Endothelial cell of umbilical vein (primary cell): ENCODE measurements around the gene CHSY1.

ENCODE experiments used
- CTCF ChIP-seq, 2 donors: IDR thresholded peaks; 1 replicate in 1 of 2; 2 replicates in 1 of 2; pipeline ENCODE4 v1.5.1; 2011; ENCODE audit warnings: low read length in 2 of 2, mild to moderate bottlenecking in 2 of 2, moderate library complexity in 2 of 2, control low read depth in 1 of 2, inconsistent platforms in 1 of 2, low read depth in 1 of 2; ENCODE audit not compliant: insufficient read depth in 1 of 2; ENCODE audit errors: extremely low read depth in 1 of 2
- EZH2 ChIP-seq: IDR thresholded peaks from 2 replicates; pipeline ENCODE4 v1.6.1; 2012; ENCODE audit warnings: borderline replicate concordance, low read depth, mild to moderate bottlenecking, moderate library complexity, low read length, inconsistent platforms; ENCODE audit not compliant: severe bottlenecking
- JUN ChIP-seq: IDR thresholded peaks from 2 replicates; pipeline ENCODE4 v1.6.1; 2011; ENCODE audit warnings: borderline replicate concordance, low read depth; ENCODE audit not compliant: insufficient read length, insufficient read depth
- MYC ChIP-seq: IDR thresholded peaks from one replicate; pipeline ENCODE4 v1.6.1; 2011; ENCODE audit warnings: mild to moderate bottlenecking, low read depth, low read length
- POLR2A ChIP-seq: IDR thresholded peaks from 2 replicates; pipeline ENCODE4 v1.6.1; 2012; ENCODE audit warnings: low read depth, mild to moderate bottlenecking, control low read depth, low read length
- POLR2AphosphoS5 ChIP-seq: IDR thresholded peaks from 2 replicates; pipeline ENCODE4 v1.6.1; 2012; ENCODE audit warnings: low read depth, mild to moderate bottlenecking, control low read depth, low read length, moderate library complexity; ENCODE audit not compliant: insufficient read depth

- no peak for TF ChIP-seq POLR2AphosphoS5
- no peak for TF ChIP-seq EZH2
- TF ChIP-seq CTCF (IDR thresholded peaks at IDR 0.05; ENCODE audit: extremely low read depth in 1 of 2, insufficient read depth in 1 of 2, low read depth in 1 of 2, low read length in 2 of 2) = no peak
- TF ChIP-seq POLR2A = no peak
- no peak for TF ChIP-seq MYC
- TF ChIP-seq JUN = no peak
Measured at GRCh38 chr15:101206176-101206591, 45.7 kb downstream of the CHSY1 start.
